Testis (tissue), 3 donors: ENCODE measurements around the gene PACS1. TPM values are rescaled to one million over a fixed set of nuclear protein-coding genes. Genes with fewer than 3 reads are reported as not detected.
A peak's percentile ranks its signal among the peaks of the same experiment; 100 is the strongest.

Experiments
- DNase-seq: peaks from one replicate; pipeline ENCODE4 v3.0.0-alpha.2; 2019
- H3K27ac ChIP-seq, 2 donors: fragments of 200-600 bp; sonication (generic); one replicate each; pipeline ENCODE4 v1.5.1; 2019
- H3K27me3 ChIP-seq: fragments of 200-600 bp; sonication (generic); one replicate; pipeline ENCODE4 v1.5.1; 2019
- H3K36me3 ChIP-seq: fragments of 200-600 bp; sonication (generic); one replicate; pipeline ENCODE4 v1.5.1; 2017; ENCODE audit warnings: low read depth; ENCODE audit errors: missing control alignments
- H3K4me1 ChIP-seq: fragments of 200-600 bp; sonication (generic); one replicate; pipeline ENCODE4 v1.5.1; 2019
- H3K4me3 ChIP-seq, 2 donors: fragments of 200-600 bp; sonication (generic); one replicate each; pipeline ENCODE4 v1.5.1; 2017 to 2019
- H3K9me3 ChIP-seq: fragments of 200-600 bp; sonication (generic); one replicate; pipeline ENCODE4 v1.5.1; 2017
- CTCF ChIP-seq, 3 experiments: fragments of 450-650 bp in 2 of 3; fragments of 200-600 bp in 1 of 3; sonication (generic) in 1 of 3; IDR thresholded peaks; one replicate each; pipeline ENCODE4 v1.5.1; 2016 to 2019; ENCODE audit warnings: antibody characterized with exemption in 3 of 3, mild to moderate bottlenecking in 2 of 3, moderate library complexity in 1 of 3
- POLR2A ChIP-seq: fragments of 450-650 bp; IDR thresholded peaks from one replicate; pipeline ENCODE4 v1.6.1; 2017; ENCODE audit warnings: antibody characterized with exemption, mild to moderate bottlenecking, moderate library complexity
- WGBS, 2 donors: methylation state at CpG; one replicate each; pipeline ENCODE4 v1.1.5; 2018; 5-methylcytosine and 5-hydroxymethylcytosine counted together
- intact Hi-C: fragments of 100-400 bp; cut with DNase I; formaldehyde crosslinking; loops from one replicate; pipeline ENCODE4 v1.15.1; 2023; ENCODE audit warnings: low total_unique reads
- polyA plus RNA-seq: library from polyadenylated mRNA; stranded (reverse); fragments of 350-450 nt; fragmentation: Illumina TruSeq; extraction: RNeasy Lipid Tissue Mini Kit (QIAGEN cat#74804); gene quantifications from one replicate; pipeline ENCODE4 v1.2.3, GENCODE V29; 2014; ENCODE audit warnings: low read depth, low replicate concordance; ENCODE audit not compliant: insufficient read depth
- total RNA-seq, 2 donors: library from RNA; depleted of rRNA; stranded (reverse); fragments of >200 nt; gene quantifications; one replicate each; pipeline ENCODE4 v1.2.3, GENCODE V29; 2016

PACS1 gene
- total and polyA plus RNA-seq, 3 donors from 2014 or later = 111 to 131 (median 130) TPM

DNA sequence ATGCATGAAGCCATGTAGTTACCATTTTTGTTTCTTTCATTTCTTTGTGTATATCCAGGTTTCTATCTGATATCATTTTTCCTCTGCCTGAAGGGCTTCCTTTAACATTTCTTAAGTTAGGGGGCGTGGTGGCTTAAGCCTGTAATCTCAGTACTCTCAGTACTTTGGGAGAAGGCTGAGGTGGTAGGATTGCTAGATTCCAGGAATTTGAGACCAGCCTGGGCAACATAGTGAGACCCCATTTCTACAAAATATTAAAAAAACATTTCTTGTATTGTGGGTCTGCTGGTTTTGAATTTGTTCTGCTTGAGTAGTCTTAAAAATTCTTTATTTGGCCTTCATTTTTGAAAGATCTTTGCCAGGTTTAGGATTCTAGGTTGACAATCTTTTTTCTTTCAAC lies 5.5 kb upstream of the PACS1 start:
- WGBS, 2 donors = 98 to 100% methylated on average over 1 of the region's 1 CpG
- Histone ChIP-seq H3K27me3 (no peaks in the 10 kb centered on the region), H3K9me3 (no peaks in the 10 kb centered on the region), H3K4me1 (peaks cover 18% of the 10 kb centered on the region), H3K27ac (no peak overlapping the region), H3K4me3 (no peak overlapping the region), H3K36me3 (no peaks in the 10 kb centered on the region)
- intact Hi-C loops = no loop called here
- TF ChIP-seq POLR2A (no peak), CTCF (IDR thresholded peaks at IDR 0.05) (no peak)
- DNase-seq = no peak

GRCh38 chr11:66066751-66067150 lies 3.3 kb upstream of the PACS1 start:
- Histone ChIP-seq H3K27me3 (no peaks in the 10 kb centered on the region), H3K4me3 (no peak overlapping the region), H3K9me3 (no peaks in the 10 kb centered on the region), H3K4me1 (peaks cover 26% of the 10 kb centered on the region), H3K36me3 (no peaks in the 10 kb centered on the region), H3K27ac (no peak overlapping the region)
- TF ChIP-seq CTCF (IDR thresholded peaks at IDR 0.05) = no peak
- no peak for TF ChIP-seq POLR2A
- intact Hi-C loops = no loop called here
- WGBS, 2 donors = 72 to 73% methylated on average over 3 of the region's 3 CpGs
- no peak for DNase-seq

DNA sequence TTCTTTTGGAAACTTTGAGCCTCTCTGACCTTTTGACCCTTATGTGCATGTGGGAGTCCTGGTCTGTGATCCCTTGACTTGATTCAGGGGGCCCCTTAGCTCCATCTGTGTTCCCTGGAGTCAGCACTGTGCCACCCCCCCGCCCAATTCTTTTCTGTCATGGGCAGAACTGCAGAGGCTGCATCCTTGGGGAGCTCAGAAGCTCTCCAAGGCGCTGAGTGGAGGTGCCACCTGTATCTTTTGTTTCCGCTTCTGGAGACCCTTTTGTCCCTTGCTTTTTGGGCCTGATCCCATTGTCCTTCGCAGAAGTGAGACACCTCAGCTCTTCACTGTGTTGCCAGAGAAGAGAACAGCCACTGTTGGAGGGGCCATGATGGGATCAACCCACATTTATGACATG lies 2.4 kb upstream of the PACS1 start:
- no peak overlapping the region for H3K4me3 ChIP-seq
- peak overlapping the region in 1 of 2 donors; percentile 97 for H3K27ac ChIP-seq
- H3K4me1 ChIP-seq = peaks cover 29% of the 10 kb centered on the region
- TF ChIP-seq POLR2A = no peak
- TF ChIP-seq CTCF (IDR thresholded peaks at IDR 0.05) = no peak
- intact Hi-C loops = no loop called here
- no peaks in the 10 kb centered on the region for H3K27me3 ChIP-seq
- no peak for DNase-seq
- WGBS, 2 donors = 79 to 96% methylated on average over 4 of the region's 4 CpGs
- no peaks in the 10 kb centered on the region for H3K9me3 ChIP-seq
- H3K36me3 ChIP-seq = no peaks in the 10 kb centered on the region

- H3K36me3 ChIP-seq = no peaks in the 10 kb centered on the region
- 44 to 50% methylated on average over 10 to 17 of the region's 17 CpGs for WGBS, 2 donors
- TF ChIP-seq POLR2A = no peak
- peak; percentile 46 to 78 (median 71) for TF ChIP-seq CTCF (IDR thresholded peaks at IDR 0.05)
- H3K4me3 ChIP-seq = no peak overlapping the region
- H3K27ac ChIP-seq = peak overlapping the region; percentile 87 to 97
- H3K27me3 ChIP-seq = no peaks in the 10 kb centered on the region
- H3K9me3 ChIP-seq = no peaks in the 10 kb centered on the region
- intact Hi-C loops = no loop called here
- DNase-seq = peak; percentile 84
- peaks cover 29% of the 10 kb centered on the region for H3K4me1 ChIP-seq
Observed at GRCh38 chr11:66068154-66068821, 1.8 kb upstream of the PACS1 start.
